Measurements from ENCODE around the gene POLR1C.
"Not testable (repeated sequence)": the region's sequence is repeated elsewhere in the genome, so short reads cannot be mapped to it uniquely, and the experiment has no call there.

POLR1C gene

GRCh38 chr6:43516697-43517504 lies at the start of gene POLR1C, which contains the start of gene YIPF3:
Gene POLR1C (plus strand): TSS chr6:43517089. CDS start chr6:43517110, 21 bp downstream.
Gene YIPF3 (minus strand): TSS chr6:43516926. CDS start chr6:43516807, 119 bp downstream.
- DNase-seq, result peak; percentile 97

DNA sequence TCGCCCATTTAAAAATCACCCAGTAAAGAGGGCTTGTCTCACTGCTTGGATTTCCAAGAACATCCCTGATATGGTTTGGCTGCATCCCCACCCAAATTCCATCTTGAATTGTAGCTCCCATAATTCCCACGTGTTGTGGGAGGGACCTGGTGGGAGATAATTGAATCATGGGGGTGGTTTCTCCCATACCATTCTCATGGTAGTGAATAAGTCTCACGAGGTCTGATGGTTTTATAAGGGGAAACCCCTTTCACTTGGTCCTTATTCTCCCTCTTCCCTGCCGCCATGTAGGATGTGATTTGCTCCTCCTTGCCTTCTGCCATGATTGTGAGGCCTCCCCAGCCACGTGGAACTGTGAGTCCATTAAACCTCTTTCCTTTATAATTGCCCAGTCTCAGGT lies 49.6 kb upstream of the POLR1C start:
- not testable (repeated sequence) for DNase-seq

DNA sequence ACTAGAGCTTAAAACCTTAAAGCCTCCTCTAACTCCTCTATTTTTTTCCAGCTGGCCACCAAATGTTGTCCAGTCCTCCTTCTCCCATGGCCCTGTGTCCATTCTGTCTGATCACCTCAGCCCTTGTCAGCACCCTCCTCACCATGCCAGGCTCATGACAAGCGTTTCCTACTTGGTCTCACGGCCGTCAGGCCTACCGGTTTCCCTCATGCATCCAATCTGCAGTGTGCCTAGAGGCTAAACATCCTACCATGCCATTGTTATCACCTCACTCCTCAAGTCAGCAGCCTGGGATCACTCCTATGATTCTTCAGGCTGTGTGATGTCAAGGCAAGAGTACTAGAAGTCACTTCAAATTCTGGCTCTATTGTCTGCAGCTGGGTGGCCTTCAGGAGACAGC lies 49.1 kb upstream of the POLR1C start:
- no peak for DNase-seq

DNA sequence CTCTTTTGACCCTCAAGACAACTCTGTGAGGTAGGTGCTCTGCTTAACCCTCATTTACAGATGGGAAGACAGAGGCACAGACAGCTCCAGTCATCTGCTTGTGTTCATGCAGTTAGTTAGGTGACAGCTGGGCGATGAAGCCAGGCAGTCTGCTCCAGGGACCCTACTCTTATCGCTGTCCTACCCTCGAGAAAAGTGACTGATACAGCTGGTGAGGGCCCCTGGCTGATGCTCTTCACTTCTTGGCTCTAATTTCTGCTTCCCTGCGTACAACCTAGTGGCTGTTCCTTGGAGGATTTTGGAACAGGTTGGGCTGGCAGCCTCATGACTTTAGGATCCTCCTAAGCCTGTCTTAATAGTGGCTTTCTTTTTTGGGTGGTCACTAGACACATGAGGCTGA lies 48.6 kb upstream of the POLR1C start:
- no peak for DNase-seq

- DNase-seq, result no peak
Measured at GRCh38 chr6:43468748-43469681, 47.9 kb upstream of the POLR1C start.

GRCh38 chr6:43469947-43470346 lies 46.9 kb upstream of the POLR1C start:
- DNase-seq, result no peak

DNA sequence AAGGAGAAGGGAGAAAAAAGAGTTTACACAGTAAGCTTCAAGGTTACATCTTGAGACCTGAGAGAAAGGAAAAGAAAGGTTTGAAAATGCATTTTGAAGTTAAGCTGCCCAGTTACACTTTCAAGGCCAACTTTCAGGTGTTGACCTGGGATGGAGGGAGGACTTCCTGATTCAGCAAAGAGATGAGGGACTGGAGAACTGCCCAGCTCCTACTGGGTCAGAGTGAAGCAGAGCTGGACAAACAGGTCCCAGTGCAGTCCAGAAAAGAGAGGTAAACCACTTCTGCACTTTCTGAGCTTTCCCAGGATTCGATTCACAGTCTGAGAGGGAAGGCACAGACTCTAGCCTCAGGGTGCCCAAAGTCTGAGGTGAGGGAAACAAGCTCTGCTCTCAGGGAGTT lies 45.5 kb upstream of the POLR1C start:
- no peak for DNase-seq

GRCh38 chr6:43472515-43472914 lies 44.4 kb upstream of the POLR1C start:
- DNase-seq, result no peak

DNA sequence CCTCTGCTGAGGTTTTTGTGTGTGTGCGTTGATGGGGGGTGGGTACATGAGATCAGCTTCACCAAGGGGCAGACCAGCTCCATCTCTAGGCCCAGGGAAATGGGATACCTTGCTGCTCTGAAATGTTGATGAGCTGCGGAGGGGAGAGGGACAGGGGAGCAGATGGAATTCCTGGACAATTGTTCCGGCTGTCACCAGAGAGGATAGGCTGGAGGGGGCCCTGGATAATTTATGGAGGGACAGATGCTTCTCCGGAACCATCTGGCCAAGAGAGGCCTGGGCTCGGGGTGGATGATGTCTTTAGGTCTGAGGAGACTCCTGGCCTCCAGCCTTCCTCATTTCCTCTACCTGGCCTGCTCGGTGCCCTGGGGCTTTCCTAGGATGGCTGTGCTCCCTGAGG lies 41.4 kb upstream of the POLR1C start:
- no peak for DNase-seq

DNA sequence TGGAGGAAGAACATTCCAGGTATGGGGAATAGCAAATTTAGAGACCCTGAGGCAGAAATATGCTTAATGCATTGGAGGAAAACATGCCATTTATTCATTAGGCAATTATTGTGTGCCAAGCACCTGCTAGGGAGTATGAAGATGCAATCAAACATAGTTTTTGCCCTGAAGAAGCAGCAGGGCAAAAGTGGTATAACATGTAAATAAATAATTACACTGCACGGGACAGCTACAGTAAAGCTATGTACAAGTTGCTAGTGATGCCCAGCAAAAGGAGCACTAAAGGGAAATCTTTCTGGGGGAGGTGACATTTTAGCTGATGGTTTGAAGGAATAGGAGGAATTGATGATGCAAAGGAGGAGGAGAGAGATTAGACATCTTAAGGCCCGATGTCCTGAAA lies 40.1 kb upstream of the POLR1C start:
- DNase-seq, result peak; percentile 30

GRCh38 chr6:43477235-43478007 lies 39.5 kb upstream of the POLR1C start, which contains the start of gene TJAP1:
Gene TJAP1 (plus strand): TSS chr6:43477570. CDS start chr6:43499002, 21,432 bp downstream.
- peak; percentile 96 for DNase-seq

DNA sequence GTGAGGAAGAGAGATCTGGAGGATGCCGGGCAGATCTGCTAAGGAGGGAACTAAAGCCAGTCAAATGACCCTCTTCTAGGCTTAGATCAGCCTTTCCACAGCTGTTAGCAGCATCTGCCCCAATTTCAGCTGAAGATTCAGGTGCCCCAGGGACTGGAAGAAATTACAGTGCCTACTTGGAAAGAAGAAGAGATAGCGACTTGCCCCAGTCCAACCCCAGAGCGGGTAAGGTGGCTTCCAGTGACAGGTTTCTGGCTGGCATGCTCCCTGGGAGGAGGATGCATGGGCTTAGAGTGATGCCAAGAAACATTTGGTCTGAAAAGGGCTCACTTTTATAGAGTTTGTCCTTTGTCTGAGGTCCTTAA lies 38.9 kb upstream of the POLR1C start:
- peak; percentile 21 for DNase-seq

GRCh38 chr6:43481075-43481474 lies 35.8 kb upstream of the POLR1C start:
- no peak for DNase-seq

- DNase-seq, result no peak
Measured at GRCh38 chr6:43481591-43482236, 35.2 kb upstream of the POLR1C start.

DNA sequence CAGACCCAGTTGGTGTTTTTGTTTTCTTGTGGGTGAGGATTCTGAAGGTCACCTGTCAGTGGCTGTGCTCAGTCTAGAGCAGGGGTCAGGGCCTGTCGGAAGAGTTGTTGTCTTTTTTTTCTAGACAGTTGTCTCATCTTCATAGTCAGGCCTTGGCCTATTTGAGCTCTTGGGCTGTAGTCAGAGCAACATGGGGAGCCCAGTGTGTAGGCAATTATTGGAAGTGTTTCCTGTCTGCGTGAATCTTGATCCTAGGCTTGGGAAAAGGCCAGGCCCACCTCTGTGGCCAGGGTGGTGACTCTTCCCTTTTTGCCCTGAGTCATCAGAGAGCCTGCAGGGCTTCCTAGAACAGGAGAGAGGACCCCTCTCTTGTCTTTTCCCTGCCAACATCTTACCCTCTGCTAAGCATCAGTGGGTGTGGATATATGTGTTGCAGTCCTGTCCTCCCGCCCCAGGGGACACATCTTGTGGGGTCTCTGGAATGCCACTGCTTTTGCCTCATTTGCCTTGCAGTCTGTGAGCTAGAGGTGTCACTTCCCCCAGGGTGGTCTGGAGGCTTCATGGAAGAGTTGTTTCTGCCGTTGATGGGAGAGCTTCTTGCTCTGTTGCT lies 28.1 kb upstream of the POLR1C start:
- DNase-seq, result no peak

DNA sequence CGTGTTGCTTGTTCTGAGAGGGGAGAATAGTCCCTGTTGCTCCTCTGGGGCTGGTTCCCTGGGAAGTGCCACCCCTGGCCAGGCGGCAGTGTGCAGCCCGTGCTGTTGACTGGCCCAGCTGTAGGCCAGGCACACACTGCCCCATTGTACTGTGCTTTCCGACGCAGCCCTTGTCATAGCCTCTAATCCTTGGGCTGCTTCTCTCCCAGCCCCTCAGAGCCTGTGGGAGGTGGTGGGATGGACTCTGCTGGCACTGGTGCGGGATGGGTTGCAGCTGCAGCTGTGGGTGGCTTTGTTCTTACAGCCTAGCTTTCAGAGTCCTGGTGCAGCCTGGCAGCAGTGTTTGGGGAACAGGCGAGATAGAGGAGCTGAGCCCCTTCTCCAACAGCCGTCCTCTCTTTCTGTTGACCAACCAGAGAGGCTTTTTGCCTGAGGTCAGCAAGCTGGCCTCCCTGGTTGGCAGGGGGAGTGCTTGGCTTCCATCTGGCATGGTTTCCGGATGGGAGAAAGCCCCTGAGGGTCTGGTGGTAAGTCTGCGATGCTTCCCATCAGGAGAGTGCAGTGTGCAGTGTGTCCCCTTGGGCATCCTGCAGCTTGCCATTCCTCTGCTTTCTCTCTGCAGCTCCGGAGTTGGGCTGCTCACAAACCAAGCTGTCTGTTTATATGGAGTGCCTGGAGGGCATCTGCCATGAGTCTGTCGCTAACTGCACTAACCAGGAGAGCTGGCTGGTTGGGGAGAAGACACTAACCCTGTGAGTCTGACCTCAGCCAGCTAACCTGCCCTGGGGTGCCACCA lies 27.4 kb upstream of the POLR1C start:
- DNase-seq, result no peak

- DNase-seq, result no peak
Measured at GRCh38 chr6:43490523-43490939, 26.4 kb upstream of the POLR1C start.

DNA sequence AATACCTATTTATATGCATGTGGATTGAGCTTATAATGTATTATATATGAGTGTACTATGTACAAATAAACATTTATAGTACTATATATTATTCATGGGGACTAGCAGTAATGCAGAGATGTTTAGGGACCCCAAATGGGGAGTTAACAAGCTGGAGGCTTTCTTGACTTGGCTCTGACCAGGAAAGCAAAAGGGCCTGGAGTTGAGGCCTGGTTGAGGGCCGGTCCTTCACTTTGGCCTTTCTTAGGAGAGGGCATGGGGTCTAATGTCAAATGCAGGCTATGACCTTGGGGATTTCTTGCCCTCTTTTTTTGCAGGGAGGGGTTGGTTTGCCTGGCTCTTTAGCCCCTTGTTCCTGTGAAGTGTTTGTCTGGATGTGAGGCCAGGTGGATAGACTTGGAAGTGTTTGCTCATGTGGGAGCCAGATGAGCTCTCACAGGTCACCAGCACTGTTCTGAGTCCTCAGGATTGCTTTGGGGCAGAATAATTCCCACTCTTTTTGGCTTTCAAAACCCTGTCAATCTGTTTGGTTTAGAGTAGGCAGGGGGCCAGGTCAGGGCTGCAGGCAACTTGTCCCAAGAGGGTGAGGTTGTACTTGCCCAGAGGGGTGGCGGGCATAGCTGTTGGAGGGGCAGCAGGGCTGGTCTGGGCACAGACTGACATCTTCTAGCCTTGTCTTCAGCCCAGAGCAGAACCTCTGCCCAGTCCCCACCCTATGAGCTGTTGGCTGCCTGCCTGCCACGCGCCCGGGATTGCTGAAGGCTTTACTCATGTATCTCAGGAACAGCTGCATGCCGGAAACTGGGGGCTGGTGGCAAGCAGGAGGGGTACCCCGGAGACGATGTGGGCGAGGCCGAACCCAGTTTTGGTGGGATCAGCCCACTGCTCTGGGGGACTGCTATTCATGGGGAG lies 24.9 kb upstream of the POLR1C start:
- DNase-seq, result no peak

- no peak for DNase-seq
Measured at GRCh38 chr6:43492673-43493072, 24.2 kb upstream of the POLR1C start.

- no peak for DNase-seq
Measured at GRCh38 chr6:43493230-43493629, 23.7 kb upstream of the POLR1C start.
